COLO668 (cell line): ENCODE measurements around the gene EME2.
"Not testable (repeated sequence)": the region's sequence is repeated elsewhere in the genome, so short reads cannot be mapped to it uniquely, and the experiment has no call there.

Experiments
- DNase-seq: peaks from one replicate; lab custom pipeline; 2025; ENCODE audit not compliant: unreplicated experiment; lab: John Stamatoyannopoulos, UW

The EME2 gene

DNA sequence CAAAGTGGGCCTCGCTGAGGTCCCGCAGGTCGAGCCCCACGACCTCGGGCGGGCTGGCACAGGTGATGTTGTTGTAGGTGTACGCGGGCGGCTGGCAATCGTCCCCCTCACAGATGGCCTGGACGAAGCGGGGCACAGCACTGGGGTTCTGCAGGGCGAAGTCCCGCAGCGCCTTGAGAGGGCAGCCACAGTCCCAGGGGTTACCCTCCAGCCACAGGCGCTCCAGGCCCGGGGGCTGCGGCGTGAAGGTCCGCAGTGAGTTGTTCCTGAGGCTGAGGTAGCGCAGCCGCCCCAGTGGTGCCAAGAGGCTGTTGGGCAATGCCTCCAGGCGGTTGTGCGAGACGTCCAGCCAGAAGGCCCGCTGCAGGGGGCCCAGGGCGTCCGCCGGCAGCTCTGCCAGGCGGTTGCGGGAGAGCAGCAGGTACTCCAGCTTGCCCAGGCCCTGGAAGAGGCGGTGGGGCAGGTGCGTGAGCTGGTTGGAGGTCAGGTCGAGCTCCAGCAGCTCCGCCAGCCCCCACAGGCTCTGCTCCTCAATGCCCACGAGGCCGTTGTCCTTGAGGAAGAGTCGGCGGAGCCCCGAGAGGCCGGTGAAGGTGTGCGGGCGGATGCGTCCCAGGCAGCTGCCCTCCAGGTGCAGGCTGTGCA is 18.1 kb downstream of the EME2 start:
- no peak for DNase-seq

DNA sequence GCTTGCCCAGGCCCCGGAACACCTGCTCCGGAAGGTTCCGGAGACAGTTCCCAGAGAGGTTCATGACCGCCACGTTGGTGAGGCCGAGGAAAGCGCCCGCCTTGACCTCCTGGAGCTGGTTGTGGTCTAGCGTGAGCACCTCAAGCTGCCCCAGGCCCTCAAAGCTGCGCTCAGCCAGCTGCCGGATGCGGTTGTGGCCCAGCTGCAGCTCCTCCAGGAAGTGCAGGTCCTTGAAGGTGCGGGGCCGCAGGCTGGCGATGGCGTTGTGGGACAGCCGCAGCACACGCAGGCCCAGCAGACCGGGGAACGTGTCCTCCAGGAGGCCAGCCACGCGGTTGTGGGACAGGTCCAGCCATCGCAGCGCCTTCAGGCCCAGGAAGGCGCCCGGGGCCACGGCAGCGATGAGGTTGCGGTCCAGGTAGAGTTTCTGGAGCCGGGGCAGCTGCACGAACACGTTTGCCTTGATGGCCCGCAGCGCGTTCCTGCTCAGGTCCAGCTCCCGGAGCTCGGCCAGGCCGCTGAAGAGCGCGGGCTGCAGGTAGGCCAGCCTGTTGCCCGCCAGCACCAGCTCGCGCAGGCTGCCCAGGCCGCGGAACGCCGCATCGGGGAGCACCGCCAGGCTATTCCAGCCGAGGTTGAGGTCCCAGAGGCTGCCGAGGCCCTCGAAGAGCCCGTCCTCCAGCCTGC is 18.8 kb downstream of the EME2 start:
- DNase-seq = no peak

DNA sequence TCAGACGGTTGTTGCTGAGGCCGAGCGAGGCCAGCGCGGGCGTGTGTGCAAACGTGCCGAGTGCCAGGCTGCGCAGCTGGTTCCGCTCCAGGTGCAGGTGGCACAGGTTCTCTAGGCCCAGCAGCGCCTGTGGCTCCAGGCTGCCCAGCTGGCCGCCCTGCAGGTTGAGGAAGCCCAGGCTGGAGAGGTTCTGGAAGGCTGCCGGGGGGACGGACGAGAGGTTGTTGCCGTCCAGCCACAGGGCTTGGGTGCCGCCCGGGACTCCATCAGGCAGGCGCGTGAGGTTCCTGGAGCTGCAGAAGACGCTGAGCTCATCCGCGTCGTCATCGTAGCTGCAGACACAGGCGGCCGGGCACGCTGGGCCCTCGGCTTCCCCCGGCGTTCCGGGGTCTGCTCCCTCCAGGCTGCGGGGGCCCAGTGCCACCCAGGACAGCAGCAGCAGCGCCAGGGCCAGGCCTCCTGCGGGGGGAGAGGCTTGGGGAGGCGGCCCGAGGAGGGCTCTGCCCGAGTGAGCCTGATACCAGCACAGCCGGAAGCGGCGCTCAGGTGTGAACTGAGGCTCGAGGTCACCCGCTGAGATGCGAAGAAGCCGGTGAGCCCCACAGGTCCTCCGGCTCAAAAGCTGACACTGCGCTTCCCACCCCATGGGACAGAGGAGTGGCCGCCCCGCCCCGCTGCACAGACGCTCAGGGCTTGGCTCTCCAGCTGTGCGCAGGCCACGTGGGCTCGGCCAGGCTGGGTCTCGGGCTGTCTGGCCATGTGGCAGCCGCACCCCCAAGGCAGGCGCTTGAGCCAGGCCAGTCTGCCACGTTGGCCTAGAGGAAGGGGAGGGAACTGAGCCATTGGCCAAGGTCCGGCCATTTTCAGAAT is 19.6 kb downstream of the EME2 start:
- no peak for DNase-seq

DNA sequence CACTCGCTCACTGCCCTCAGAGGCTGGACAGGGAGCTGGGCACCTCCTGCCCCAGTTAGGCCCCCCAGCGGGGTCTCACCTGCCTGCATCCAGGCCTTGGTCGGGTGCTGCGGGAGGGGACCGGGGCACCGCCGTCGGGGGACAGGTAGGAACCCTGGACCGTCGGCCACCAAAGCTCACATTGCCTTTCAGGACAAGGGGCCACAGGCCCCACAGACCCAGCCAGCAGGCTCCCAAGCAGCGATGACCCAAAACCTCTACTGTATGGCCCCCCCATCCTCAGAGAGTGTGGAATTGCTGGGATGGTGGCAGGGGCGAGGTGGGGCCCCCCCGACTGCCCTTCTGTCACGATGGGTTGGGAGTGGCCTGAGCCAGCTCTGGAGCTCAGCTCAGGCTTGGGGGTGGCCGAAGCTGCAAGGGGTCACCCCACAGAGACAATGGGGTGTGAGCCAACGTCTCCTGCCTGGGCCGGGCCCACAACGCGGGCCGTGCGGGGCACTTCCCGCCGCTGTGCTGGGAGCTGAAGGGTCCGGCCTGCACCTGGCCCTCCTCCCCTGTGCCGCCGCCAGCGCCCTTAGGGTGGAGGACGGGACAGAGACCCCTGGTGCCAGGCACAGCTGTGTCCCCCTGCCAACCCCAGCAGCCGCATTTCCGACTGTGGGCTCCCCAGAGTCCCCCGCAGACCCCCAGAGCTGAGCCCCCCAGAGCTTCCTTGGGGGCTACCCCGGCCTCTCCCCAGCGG is 20.4 kb downstream of the EME2 start:
- no peak for DNase-seq

DNA sequence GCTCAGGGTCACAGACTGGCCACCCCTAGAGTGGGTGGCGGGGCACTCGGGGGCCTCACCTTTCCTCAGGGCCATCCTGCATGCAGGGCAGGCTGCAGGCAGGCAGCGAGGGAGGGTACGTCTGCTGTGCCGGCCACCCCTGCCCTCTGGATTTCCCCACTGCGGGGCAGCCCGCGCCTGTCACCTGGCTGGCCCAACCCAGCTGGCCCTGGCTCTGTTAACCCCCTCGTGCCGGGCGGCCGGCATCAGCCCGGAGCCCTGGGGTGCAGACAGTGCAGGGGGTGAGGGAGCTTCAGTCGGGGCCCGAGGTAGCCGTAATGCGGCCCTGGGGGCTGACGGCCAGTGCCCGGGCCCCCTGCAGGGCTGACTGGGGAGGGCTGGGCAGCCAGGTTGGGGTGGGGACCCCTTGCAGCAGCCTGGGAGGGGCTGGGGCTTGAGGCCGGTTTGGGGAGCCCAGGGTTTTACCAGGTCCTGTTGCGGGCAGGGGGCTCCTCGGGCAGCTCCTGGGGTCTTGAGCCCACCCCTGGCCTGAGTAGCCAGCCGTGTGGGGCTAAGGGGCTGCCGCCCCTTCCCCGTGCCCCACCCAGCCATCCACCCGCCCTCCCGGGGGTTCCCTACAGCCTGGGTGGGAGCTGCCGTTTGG is 21.1 kb downstream of the EME2 start, which contains the start of gene IGFALS:
Gene IGFALS (minus strand): TSS at position 128 of the 643 bp plus-strand sequence. CDS start 53 bp downstream, at position 75.
- peak; percentile 52 for DNase-seq

DNA sequence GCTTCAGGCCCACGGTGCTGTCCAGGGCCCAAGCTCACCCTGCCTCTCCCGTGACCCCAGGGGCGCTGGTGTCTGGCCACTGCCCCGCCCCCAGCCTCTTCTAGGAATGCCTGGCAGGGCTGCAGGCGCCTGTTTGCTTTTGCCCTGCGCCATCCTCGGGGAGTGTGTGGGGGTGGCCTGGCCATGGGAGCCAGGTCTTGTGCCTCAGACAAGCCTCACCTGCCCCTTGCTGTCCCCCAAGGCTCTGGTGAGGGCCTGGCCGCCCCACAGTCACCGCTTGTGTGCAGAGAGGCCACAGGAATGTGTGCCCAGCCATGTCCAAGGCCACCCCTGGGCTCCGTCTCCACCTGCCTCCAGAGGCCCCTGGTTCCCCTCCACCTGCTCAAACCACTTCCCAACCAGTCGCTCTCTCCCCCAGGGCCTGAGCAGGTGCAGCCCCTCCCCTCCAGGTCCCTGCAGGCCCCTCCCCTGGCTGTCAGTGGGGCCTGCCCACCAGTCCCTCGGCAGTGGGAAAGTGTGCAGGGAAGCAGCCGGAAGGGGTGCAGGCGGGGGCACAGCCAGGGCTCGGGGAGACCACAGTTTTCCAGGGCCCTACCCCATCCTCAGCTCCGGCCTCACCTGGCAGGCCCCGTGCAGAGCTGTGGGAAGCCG is 21.7 kb downstream of the EME2 start:
- peak; percentile 86 for DNase-seq

DNA sequence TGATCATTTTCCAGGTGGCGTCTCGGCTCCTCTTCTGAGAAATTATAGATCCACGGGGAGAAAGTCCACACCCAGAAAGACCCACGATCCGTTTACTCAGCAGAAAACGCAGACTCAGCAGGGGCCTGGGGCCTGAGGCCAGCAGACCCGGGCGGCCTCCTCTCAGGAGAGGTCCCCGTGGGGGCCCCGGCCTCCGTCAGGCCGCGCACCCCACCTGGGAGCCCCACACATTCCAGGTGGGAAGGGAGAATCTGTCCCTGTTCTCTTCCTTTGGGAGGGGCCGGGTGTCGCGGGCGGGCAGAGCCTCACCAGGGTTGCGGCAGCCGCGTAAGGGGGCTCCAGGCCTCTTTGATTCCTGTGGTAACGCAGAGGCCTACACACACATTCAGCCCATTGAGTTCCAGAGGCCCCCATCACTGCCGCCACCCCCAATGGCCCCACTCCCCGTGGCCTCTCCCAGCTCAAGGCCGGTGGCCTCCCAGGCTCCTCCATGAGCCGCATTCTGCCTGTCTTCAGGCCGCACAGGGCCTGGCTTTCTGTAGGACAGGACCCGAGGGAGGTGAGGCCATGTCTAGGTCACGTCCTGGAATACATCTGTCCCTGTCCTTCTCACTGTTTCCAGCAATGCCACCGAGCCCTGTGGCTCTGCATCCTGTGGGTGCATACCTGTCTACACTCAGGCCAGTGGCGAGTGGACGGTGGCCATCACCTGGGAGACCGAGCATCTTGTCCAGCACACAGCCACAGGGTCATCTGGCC is 22.5 kb downstream of the EME2 start:
- DNase-seq = no peak

DNA sequence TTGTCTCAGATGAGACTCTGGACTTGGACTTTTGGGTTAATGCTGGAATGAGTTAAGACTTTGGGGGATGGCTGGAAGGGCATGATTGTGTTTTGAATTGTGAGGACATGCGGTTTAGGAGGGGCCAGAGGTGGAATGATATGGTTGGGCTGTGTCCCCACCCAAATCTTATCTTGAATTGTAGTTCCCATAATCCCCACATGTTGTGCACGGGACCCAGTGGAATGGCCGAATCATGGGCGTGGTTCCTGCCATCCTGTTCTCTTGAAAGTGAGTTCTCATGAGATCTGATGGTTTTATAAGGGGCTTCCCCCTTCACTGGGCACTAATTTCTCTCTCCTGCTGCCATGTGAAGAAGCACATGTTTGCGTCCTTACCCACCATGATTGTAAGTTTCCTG is 26.7 kb downstream of the EME2 start:
- DNase-seq = not testable (repeated sequence)

DNA sequence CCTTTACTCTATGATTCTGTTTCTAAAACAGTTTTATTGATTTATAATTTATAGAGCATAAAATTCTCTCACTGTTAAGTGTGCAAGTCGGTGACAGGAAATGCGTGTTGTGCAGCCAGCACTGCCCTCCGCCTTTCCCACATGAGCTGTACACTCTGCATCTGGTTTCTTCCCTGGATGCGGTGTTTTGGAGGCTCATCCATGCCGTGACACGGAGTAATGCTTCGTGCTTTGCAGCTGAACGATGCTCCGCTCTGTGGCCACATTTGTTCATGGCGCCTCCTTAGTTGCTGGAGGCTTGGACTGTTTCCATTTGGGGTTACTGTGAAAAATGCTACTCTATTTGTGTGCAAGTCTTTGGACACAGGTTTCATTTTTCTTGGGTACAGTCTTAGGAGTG is 28.1 kb downstream of the EME2 start:
- no peak for DNase-seq

DNA sequence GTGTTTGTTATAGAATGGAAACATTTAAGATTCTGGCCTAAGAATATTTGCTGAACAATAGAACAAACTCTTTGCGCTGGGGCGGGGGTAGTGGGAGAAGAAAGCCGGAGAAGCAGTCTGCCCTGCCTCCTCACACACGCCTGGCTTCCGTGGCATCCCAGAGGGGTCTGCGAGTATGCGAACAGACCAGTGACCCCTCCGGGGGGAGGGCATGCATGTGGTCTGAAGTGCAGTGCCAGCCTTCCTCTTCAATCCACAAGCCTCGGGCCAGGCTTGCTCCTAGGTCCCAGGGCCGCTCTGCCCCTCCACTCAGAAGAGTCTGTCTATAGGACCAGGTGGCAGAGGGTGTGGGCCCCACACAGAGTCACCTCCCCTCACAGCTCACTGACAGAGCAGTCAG is 35.0 kb downstream of the EME2 start:
- no peak for DNase-seq

DNA sequence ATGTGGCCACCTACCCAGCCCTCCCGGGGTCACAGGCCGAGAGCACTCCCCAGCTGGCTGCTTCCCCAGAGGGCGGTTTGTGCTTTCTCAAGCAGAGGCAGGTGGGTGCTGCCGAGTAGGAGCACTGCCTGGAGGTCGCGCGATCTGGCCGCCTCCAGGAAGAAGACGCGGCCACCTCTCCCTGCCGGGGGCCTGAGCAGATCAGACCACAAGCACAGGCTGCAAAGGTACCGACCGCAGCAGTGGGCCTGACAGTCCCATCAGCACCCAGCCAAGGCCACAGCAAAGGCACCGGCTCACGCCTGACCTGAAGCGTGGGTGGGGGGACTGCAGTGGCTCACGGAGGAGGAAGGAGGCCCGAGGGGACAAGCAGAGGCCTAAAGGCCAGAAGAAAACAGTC is 36.1 kb downstream of the EME2 start:
- no peak for DNase-seq

DNA sequence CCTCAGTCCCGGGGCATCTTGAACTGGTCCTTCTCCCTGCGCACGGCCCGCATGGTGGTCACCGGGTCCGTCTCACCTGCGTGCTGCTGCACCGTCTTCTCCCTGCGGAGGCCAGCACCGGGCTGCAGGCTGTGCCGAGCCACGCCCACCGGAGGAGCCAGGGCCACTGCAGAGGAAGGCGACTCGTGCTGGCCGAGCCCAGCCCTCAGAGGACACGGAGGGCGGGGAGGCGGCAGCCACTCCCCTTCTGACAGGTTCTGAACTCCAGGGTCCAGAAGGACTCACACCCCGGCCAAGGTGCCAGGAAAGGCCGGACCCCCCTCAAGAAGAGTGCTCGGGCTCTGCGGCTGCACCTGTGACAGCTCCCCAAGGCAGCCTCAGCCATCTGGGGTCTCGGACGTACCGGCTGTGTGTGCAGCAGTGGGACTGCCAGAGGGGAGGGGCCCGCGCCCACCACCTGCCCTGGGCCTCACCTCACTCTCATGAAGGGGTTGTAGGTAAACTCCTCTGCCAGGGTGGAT is 36.7 kb downstream of the EME2 start:
- no peak for DNase-seq

DNA sequence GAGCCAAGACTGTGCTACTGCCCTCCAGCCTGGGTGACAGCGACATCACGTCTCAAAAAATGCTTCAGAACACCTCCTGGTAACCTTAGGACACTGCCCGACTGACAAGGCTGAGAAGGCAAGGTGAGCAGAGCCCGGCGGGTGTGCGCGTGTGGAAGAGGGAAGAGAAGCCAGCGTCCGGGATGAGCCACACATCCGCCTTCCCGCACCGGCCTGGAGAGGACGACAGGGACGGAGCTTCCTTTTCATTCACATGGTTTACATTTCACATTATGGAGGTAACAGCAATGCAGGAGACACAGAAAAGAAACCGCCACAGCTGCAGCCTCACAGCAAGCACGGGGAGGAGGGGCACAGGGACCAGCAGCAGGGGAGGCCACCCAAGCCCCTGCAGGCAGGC is 37.5 kb downstream of the EME2 start:
- no peak for DNase-seq

DNA sequence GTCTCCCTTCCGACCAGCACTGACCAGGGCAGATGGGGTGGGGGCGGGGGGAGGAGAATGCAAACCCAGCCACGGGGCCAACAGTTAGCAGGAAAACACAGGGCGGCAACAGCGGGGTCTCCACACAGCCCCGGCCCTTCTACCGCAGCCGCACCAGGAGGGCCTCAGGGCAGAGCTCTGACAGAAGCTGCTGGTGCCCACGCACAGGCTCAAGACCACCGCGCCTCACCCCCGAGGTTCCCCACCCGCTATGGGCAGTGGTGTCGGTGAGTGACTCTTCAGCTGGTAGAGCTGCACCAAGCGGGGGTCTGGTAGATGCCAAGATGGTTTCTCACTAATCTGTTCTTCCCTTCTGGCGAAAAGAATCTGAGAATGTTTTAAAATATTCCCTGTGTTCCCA is 37.9 kb downstream of the EME2 start:
- no peak for DNase-seq

DNA sequence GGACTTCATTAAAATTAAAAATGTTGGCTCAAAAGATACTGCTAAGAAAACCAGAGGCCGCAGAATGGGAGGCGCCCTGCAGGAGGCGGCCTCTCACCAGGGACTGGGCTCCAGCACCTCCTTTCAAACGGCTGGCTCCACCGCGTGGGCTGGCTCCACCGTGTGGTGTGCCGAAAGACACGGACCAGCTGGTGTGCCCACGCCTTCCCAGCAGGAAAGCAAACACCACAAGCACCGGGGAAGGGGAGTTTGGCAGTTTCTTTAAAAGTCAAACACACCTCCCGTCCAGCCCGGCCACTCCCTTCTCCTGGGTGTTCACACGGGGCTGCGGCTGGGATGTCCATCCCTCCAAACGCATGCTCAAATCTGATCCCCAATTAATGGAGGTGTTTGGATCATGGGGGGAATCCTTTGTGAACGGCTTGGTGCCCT is 40.1 kb downstream of the EME2 start:
- DNase-seq = peak; percentile 90

DNA sequence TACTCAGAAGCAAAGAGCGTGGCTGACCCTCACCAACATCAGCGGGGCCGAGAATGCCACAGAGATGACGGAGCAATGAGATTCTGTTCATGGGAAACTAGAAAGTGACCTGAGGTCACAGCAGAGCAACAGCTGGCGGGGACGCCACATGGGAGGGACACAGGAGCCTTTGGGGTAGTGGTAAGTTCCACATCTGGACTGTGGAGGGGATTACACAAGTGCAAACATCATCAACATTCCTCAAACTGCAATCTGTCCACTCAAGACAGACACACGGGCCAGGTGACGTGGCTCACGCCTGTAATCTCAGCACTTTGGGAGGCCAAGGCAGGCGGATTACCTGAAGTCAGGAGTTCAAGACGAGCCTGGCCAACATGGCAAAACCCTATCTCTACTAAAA is 42.9 kb downstream of the EME2 start:
- no peak for DNase-seq

DNA sequence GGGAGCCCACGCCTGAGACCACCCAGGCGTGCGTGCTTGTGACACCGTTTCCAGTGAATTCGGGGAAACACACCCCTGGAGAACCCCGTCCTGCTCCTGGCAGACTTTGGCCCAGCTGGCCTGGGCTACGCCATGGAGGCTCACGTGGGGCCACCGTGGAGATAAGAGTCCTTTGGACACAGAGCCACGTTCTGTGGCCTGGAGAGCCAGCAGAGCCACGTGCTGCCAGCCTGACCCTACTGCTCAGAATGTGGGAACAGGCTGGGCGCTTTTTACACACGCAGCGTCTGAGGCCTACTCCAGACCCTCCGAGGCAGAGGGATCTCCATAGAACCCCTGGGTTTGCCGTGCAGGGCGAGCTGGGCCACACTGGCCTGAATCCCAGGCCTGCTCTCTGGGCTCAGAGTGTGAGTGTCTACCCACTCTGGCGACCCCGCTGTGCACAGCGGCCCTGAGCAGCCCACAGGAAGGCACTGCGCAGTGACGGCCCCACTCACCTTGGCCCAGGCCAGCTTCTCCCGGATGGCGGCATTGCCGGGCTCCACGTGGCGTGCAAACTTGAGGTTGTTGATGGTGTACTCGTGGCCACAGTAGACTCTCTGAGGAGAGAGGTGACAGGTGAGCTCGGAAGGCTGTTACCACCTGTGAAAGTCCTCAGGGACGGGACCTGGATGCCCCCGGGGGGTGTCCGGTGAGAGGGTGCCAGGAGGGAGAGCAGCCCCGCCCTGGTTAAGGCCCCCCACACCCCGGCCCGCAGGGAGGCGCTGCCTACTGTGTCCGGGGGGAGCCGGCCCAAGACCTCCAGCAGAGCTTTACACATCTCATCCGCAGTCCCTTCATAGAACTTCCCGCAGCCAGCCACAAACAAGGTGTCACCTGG is 44.0 kb downstream of the EME2 start:
- DNase-seq = no peak

DNA sequence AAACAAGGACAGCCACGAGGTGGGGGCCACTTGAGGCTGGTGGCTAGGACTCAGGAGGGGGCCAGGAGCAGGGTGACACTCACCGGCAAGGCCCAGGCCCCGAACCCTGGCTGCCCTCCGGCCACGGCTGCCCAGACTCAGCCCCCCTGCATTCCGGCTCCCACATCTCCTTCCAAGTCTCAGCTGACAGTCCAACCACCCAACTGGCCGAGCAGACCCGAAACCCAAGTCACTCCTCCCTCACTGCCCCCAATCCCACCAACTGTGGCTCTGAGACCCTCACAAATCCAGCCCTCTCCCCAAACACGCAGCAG is 44.6 kb downstream of the EME2 start:
- no peak for DNase-seq
